Activated CD8-positive, alpha-beta T cell treated with anti-CD3 and anti-CD28 coated beads for 36 hours (primary cell): ENCODE data around the gene NUDT4. TPM values are rescaled to one million over a fixed set of nuclear protein-coding genes. Genes with fewer than 3 reads are reported as not detected.

Experiments used
- ATAC-seq: fragments of 200-7000 bp; cut with Tn5 transposase; one replicate; pipeline ENCODE4 v1.10.0; 2021; ENCODE audit warnings: mild to moderate bottlenecking, moderate library complexity
- CTCF ChIA-PET: fragments of 350-600 bp; sonication (Branson Sonifier 250); formaldehyde crosslinking; loops from one replicate; lab custom pipeline; 2021; ENCODE audit warnings: antibody characterized with exemption; lab: Charles Lee
- POLR2A ChIA-PET: fragments of 350-600 bp; sonication (Branson Sonifier 250); formaldehyde crosslinking; loops from one replicate; lab custom pipeline; 2021; ENCODE audit warnings: antibody characterized with exemption; lab: Charles Lee
- DNase-seq: peaks from one replicate; pipeline ENCODE4 v3.0.0-alpha.2; 2020
- H3K27ac Mint-ChIP-seq: one replicate; pipeline ENCODE4 v1.8.0; 2021; ENCODE audit warnings: mild to moderate bottlenecking, mixed read lengths
- H3K27me3 Mint-ChIP-seq: one replicate; pipeline ENCODE4 v1.8.0; 2021; ENCODE audit warnings: mixed read lengths
- H3K36me3 Mint-ChIP-seq: one replicate; pipeline ENCODE4 v1.8.0; 2021; ENCODE audit warnings: low read depth, mixed read lengths
- H3K4me1 Mint-ChIP-seq: one replicate; pipeline ENCODE4 v1.8.0; 2021; ENCODE audit warnings: low read depth, mixed read lengths
- H3K4me3 Mint-ChIP-seq: one replicate; pipeline ENCODE4 v1.8.0; 2021; ENCODE audit warnings: mild to moderate bottlenecking, moderate library complexity, mixed read lengths
- H3K9me3 Mint-ChIP-seq: one replicate; pipeline ENCODE4 v1.8.0; 2021; ENCODE audit warnings: mixed read lengths
- CTCF ChIP-seq: fragments of 200-600 bp; IDR thresholded peaks from one replicate; pipeline ENCODE4 v1.8.0; 2022; ENCODE audit warnings: antibody characterized with exemption, mild to moderate bottlenecking
- intact Hi-C: fragments of 100-400 bp; cut with micrococcal nuclease; formaldehyde crosslinking; loops from one replicate; pipeline ENCODE4 v1.10.0; 2022
- total RNA-seq, 2 experiments: library from RNA; stranded (reverse); gene quantifications; one replicate each; pipeline ENCODE4 v1.2.3, GENCODE V29; 2021

Gene NUDT4
- total RNA-seq, 2 experiments from 2014 or later = 54.9 to 61.9 TPM

- CTCF ChIA-PET = no interaction called here
- ATAC-seq (no peak), DNase-seq (no peak)
- no peak overlapping the region for H3K27ac Mint-ChIP-seq
- H3K4me1 Mint-ChIP-seq = no peaks in the 10 kb centered on the region
- POLR2A ChIA-PET = no interaction called here
- no peaks in the 10 kb centered on the region for H3K9me3 Mint-ChIP-seq
- intact Hi-C loops = no loop called here
- no peak for TF ChIP-seq CTCF
- no peaks in the 10 kb centered on the region for H3K36me3 Mint-ChIP-seq
- no peaks in the 10 kb centered on the region for H3K27me3 Mint-ChIP-seq
- H3K4me3 Mint-ChIP-seq = no peak overlapping the region
These were observed 39.1 kb upstream of the NUDT4 start for GRCh38 chr12:93338598-93338997.

GRCh38 chr12:93339695-93340094 is 38.0 kb upstream of the NUDT4 start:
- no peaks in the 10 kb centered on the region for H3K4me1 Mint-ChIP-seq
- ATAC-seq (no peak), DNase-seq (no peak)
- H3K27me3 Mint-ChIP-seq = no peaks in the 10 kb centered on the region
- ChIA-PET POLR2A (no interaction called here), CTCF (no interaction called here)
- intact Hi-C loops = no loop called here
- no peaks in the 10 kb centered on the region for H3K9me3 Mint-ChIP-seq
- no peak overlapping the region for H3K27ac Mint-ChIP-seq
- H3K36me3 Mint-ChIP-seq = no peaks in the 10 kb centered on the region
- no peak for TF ChIP-seq CTCF
- no peak overlapping the region for H3K4me3 Mint-ChIP-seq

- CTCF ChIA-PET = interaction anchor here (0.9 kb wide), 1 partner anchor 55 kb away, joined by 5 read pairs; no protein-coding TSS in a partner anchor
These were observed 36.2 kb upstream of the NUDT4 start for GRCh38 chr12:93341409-93342049.

GRCh38 chr12:93347054-93347785 is 30.5 kb upstream of the NUDT4 start:
- ATAC-seq (no peak), DNase-seq (no peak)
- Mint-ChIP-seq H3K27me3 (no peaks in the 10 kb centered on the region), H3K4me1 (no peaks in the 10 kb centered on the region), H3K9me3 (no peaks in the 10 kb centered on the region), H3K27ac (no peak overlapping the region), H3K36me3 (no peaks in the 10 kb centered on the region), H3K4me3 (no peak overlapping the region)
- no peak for TF ChIP-seq CTCF
- intact Hi-C loops = no loop called here
- POLR2A ChIA-PET = no interaction called here
- CTCF ChIA-PET = interaction anchor here (1.5 kb wide), 1 partner anchor 11 kb away, joined by 4 read pairs; no protein-coding TSS in a partner anchor

More at GRCh38 chr12:93341409-93342049, 36.2 kb upstream of the NUDT4 start:
- Mint-ChIP-seq H3K27ac (no peak overlapping the region), H3K4me1 (no peaks in the 10 kb centered on the region), H3K4me3 (no peak overlapping the region), H3K27me3 (no peaks in the 10 kb centered on the region), H3K36me3 (no peaks in the 10 kb centered on the region), H3K9me3 (no peaks in the 10 kb centered on the region)
- intact Hi-C loops = no loop called here
- TF ChIP-seq CTCF = no peak
- no peak for DNase-seq
- POLR2A ChIA-PET = interaction anchor here (1.2 kb wide), 1 partner anchor 14 kb away, joined by 4 read pairs; no protein-coding TSS in a partner anchor
- no peak for ATAC-seq
